Activated naive CD8-positive, alpha-beta T cell (primary cell): ENCODE data around the gene CLDN1.

ENCODE experiments used
- H3K27ac Mint-ChIP-seq: one replicate; pipeline ENCODE4 v1.8.0; 2021; ENCODE audit warnings: mixed read lengths
- H3K27me3 Mint-ChIP-seq: one replicate; pipeline ENCODE4 v1.8.0; 2021; ENCODE audit warnings: mixed read lengths
- H3K36me3 Mint-ChIP-seq: one replicate; pipeline ENCODE4 v1.8.0; 2021; ENCODE audit warnings: mixed read lengths
- H3K4me1 Mint-ChIP-seq: one replicate; pipeline ENCODE4 v1.8.0; 2021; ENCODE audit warnings: low read depth, mixed read lengths
- H3K4me3 Mint-ChIP-seq: one replicate; pipeline ENCODE4 v1.8.0; 2021; ENCODE audit warnings: mild to moderate bottlenecking, mixed read lengths
- H3K9me3 Mint-ChIP-seq: one replicate; pipeline ENCODE4 v1.8.0; 2021; ENCODE audit warnings: low read depth, mixed read lengths

The CLDN1 gene

GRCh38 chr3:190345027-190345821 lies 23.0 kb upstream of the CLDN1 start:
- Mint-ChIP-seq H3K27me3 (peaks cover 11% of the 10 kb centered on the region), H3K9me3 (no peaks in the 10 kb centered on the region), H3K27ac (no peak overlapping the region), H3K4me3 (no peak overlapping the region), H3K4me1 (no peaks in the 10 kb centered on the region), H3K36me3 (no peaks in the 10 kb centered on the region)

GRCh38 chr3:190340071-190340470 lies 17.8 kb upstream of the CLDN1 start:
- Mint-ChIP-seq H3K4me3 (no peak overlapping the region), H3K27ac (no peak overlapping the region), H3K36me3 (no peaks in the 10 kb centered on the region), H3K4me1 (no peaks in the 10 kb centered on the region), H3K27me3 (peaks cover 3% of the 10 kb centered on the region), H3K9me3 (no peaks in the 10 kb centered on the region)

GRCh38 chr3:190339130-190339529 lies 16.9 kb upstream of the CLDN1 start:
- no peak overlapping the region for H3K27ac Mint-ChIP-seq
- peaks cover 3% of the 10 kb centered on the region for H3K27me3 Mint-ChIP-seq
- H3K9me3 Mint-ChIP-seq, result no peaks in the 10 kb centered on the region
- no peak overlapping the region for H3K4me3 Mint-ChIP-seq
- no peaks in the 10 kb centered on the region for H3K4me1 Mint-ChIP-seq
- no peaks in the 10 kb centered on the region for H3K36me3 Mint-ChIP-seq

GRCh38 chr3:190338717-190339116 lies 16.5 kb upstream of the CLDN1 start:
- Mint-ChIP-seq H3K4me3 (no peak overlapping the region), H3K27me3 (peaks cover 5% of the 10 kb centered on the region), H3K36me3 (no peaks in the 10 kb centered on the region), H3K9me3 (no peaks in the 10 kb centered on the region), H3K4me1 (no peaks in the 10 kb centered on the region), H3K27ac (no peak overlapping the region)

DNA sequence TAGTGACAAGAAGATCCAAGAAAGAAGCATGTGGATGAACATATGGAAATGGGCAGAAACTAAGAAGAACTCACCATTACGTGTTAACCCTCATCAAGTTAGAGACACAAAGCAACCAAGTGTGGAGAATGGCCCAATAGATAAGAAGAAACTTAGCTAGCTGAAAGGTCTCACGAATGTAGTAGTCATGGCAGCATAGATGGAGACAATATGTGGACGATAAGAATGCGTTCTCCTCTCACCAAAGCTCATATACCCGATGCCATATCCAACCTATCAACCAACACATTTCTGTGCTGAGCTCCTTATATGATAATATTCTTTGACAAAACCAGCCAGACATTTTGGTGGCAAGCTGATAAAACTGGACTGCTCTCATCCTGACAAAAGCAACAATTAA lies 15.1 kb upstream of the CLDN1 start:
- no peaks in the 10 kb centered on the region for H3K36me3 Mint-ChIP-seq
- H3K4me3 Mint-ChIP-seq, result no peak overlapping the region
- H3K9me3 Mint-ChIP-seq, result no peaks in the 10 kb centered on the region
- H3K27me3 Mint-ChIP-seq, result peaks cover 5% of the 10 kb centered on the region
- no peaks in the 10 kb centered on the region for H3K4me1 Mint-ChIP-seq
- no peak overlapping the region for H3K27ac Mint-ChIP-seq

- Mint-ChIP-seq H3K36me3 (no peaks in the 10 kb centered on the region), H3K9me3 (no peaks in the 10 kb centered on the region), H3K4me3 (no peak overlapping the region), H3K27ac (no peak overlapping the region), H3K4me1 (no peaks in the 10 kb centered on the region), H3K27me3 (peaks cover 5% of the 10 kb centered on the region)
Observed at GRCh38 chr3:190336516-190337189, 14.4 kb upstream of the CLDN1 start.

GRCh38 chr3:190333961-190334360 lies 11.7 kb upstream of the CLDN1 start:
- H3K27me3 Mint-ChIP-seq, result peaks cover 6% of the 10 kb centered on the region
- H3K4me1 Mint-ChIP-seq, result no peaks in the 10 kb centered on the region
- no peaks in the 10 kb centered on the region for H3K9me3 Mint-ChIP-seq
- H3K27ac Mint-ChIP-seq, result no peak overlapping the region
- H3K4me3 Mint-ChIP-seq, result no peak overlapping the region
- H3K36me3 Mint-ChIP-seq, result no peaks in the 10 kb centered on the region

DNA sequence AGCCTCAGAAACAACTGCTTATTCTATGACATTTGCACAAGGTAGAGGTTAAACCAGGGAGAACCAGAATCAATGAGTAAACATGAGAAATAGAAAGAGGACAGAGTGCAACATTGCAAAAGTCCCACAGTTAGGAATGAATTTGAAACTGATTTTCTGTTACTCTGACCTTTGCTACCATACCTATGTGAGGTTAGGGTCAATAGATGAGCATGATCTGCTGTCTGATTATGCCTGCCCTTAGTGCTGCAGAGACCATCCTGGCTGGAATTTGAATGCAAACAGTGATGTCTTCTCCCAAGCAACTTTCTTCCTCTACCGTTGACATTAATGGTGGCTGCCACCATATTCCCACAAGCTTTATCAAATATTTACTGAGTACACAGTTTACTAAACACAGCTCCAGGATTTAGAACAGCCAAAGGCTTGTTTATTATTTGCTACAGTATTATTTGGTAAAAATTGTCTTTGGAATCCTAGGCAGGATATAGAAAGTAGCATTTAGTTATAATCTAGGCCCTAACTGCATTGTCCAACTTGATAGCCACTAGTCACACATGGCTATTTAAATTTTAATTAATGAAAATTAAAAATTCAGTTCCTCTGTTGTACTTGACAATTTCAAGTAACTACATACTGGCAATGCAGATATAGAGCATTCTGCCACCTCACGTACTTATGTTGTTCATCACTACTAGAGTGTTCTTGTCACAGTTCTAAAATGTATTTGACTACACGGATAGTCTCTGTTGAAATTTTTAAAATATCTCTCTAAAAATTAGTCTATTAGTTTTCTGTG lies 8.9 kb upstream of the CLDN1 start:
- Mint-ChIP-seq H3K9me3 (no peaks in the 10 kb centered on the region), H3K27me3 (peaks cover 15% of the 10 kb centered on the region), H3K4me3 (no peak overlapping the region), H3K27ac (no peak overlapping the region), H3K4me1 (no peaks in the 10 kb centered on the region), H3K36me3 (no peaks in the 10 kb centered on the region)

GRCh38 chr3:190326930-190327329 lies 4.7 kb upstream of the CLDN1 start:
- H3K9me3 Mint-ChIP-seq, result no peaks in the 10 kb centered on the region
- peaks cover 8% of the 10 kb centered on the region for H3K4me1 Mint-ChIP-seq
- no peaks in the 10 kb centered on the region for H3K36me3 Mint-ChIP-seq

DNA sequence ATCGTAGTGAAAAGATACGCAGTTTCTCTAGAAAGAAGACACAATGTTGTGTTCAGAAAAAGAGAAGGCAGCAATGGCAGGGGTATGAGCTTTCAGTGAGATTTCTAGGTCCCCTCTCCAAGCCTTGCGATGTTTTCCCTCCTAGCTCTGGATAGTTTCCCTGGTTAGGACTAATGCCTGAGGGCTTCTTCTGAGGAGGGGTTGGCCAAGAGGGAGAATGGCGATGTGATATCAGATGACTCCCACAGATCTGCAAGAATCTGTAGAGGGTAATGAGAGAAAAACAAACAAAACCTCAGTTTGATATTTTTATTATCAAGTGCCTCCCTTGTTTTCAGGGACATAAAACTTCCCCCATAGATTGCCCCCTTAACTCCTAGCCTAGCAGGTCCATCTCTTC lies 4.1 kb upstream of the CLDN1 start:
- Mint-ChIP-seq H3K4me1 (peaks cover 10% of the 10 kb centered on the region), H3K4me3 (no peak overlapping the region), H3K27me3 (peaks cover 32% of the 10 kb centered on the region), H3K27ac (no peak overlapping the region), H3K9me3 (no peaks in the 10 kb centered on the region), H3K36me3 (no peaks in the 10 kb centered on the region)

More at GRCh38 chr3:190326930-190327329, 4.7 kb upstream of the CLDN1 start:
- Mint-ChIP-seq H3K4me3 (no peak overlapping the region), H3K27ac (no peak overlapping the region), H3K27me3 (peaks cover 32% of the 10 kb centered on the region)

GRCh38 chr3:190325923-190326322 lies 3.7 kb upstream of the CLDN1 start:
- H3K4me3 Mint-ChIP-seq, result no peak overlapping the region
- H3K4me1 Mint-ChIP-seq, result peaks cover 10% of the 10 kb centered on the region
- no peaks in the 10 kb centered on the region for H3K9me3 Mint-ChIP-seq
- H3K27ac Mint-ChIP-seq, result no peak overlapping the region
- no peaks in the 10 kb centered on the region for H3K36me3 Mint-ChIP-seq
- peaks cover 35% of the 10 kb centered on the region for H3K27me3 Mint-ChIP-seq

- Mint-ChIP-seq H3K27me3 (peaks cover 33% of the 10 kb centered on the region), H3K36me3 (no peaks in the 10 kb centered on the region), H3K4me3 (peak overlapping the region; percentile 79), H3K27ac (no peak overlapping the region), H3K4me1 (peaks cover 33% of the 10 kb centered on the region), H3K9me3 (no peaks in the 10 kb centered on the region)
Observed at GRCh38 chr3:190323246-190323626, 990 bp upstream of the CLDN1 start.

GRCh38 chr3:190322604-190323245 lies 479 bp upstream of the CLDN1 start:
- Mint-ChIP-seq H3K36me3 (no peaks in the 10 kb centered on the region), H3K27ac (no peak overlapping the region), H3K9me3 (no peaks in the 10 kb centered on the region), H3K4me1 (peaks cover 33% of the 10 kb centered on the region), H3K4me3 (peak overlapping the region; percentile 79), H3K27me3 (peaks cover 32% of the 10 kb centered on the region)

GRCh38 chr3:190320594-190321362 lies 1.5 kb downstream of the CLDN1 start:
- H3K36me3 Mint-ChIP-seq, result no peaks in the 10 kb centered on the region
- H3K4me3 Mint-ChIP-seq, result no peak overlapping the region
- H3K9me3 Mint-ChIP-seq, result no peaks in the 10 kb centered on the region
- peaks cover 25% of the 10 kb centered on the region for H3K27me3 Mint-ChIP-seq
- H3K4me1 Mint-ChIP-seq, result peaks cover 33% of the 10 kb centered on the region
- H3K27ac Mint-ChIP-seq, result no peak overlapping the region
